Thyroid gland (tissue), 4 donors: ENCODE measurements around the gene AOAH.

Experiments used
- CTCF ChIP-seq, 6 experiments: fragments of 200-600 bp in 3 of 6; fragments of 450-650 bp in 3 of 6; sonication (generic) in 3 of 6; IDR thresholded peaks; one replicate each; pipeline ENCODE4 v1.5.1; 2016 to 2019; ENCODE audit warnings: antibody characterized with exemption in 6 of 6, mild to moderate bottlenecking in 2 of 6, inconsistent platforms in 1 of 6, moderate library complexity in 1 of 6
- POLR2A ChIP-seq, 2 donors: fragments of 450-650 bp; IDR thresholded peaks; one replicate each; pipeline ENCODE4 v1.6.1; 2017; ENCODE audit warnings: antibody characterized with exemption in 2 of 2, mild to moderate bottlenecking in 2 of 2, moderate library complexity in 1 of 2

DNA sequence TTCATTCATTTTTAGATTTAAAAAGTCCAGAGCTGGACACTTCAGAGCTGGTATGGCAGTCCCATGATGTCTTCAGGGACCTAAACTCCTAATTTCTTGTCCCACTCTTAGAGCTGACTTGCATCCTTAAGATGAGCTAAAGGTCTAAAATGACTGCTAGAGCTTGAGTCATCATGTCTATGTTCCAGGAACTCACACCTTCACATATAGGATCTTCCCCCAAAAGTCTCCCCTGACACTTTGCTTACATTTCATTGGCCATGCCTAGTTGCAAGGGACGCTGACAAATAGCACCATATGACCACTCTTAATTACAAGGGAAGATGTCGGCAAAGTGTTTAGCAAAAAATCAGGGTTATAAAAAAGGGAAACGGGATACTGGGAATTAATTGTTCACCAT lies 10.4 kb upstream of the AOAH start:
- TF ChIP-seq CTCF (IDR thresholded peaks at IDR 0.05) (no peak), POLR2A (IDR thresholded peaks at IDR 0.05) (no peak)
